ENCODE data around the gene MKRN2OS.

Gene MKRN2OS

DNA sequence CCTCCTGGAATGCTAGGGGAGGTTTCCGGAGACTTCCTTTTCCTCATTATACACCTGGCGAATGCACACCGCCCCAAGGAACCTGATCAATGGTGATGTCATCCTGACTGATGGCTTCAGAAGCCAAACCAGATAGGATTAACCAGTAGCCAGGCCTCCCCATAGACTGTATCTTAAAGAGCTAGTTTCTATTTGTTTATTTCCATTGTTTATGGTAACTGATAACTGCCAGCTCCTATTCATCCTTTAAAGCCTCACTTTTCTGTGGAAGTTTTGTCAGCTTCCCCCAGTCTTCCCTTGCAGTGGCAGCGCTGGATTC, at the start of gene MKRN2OS:
Gene MKRN2OS, minus strand, starts transcription at position 27 of the 319 bp plus-strand sequence. CDS start 35 bp downstream, outside the sequence.
- no peak for DNase-seq

DNA sequence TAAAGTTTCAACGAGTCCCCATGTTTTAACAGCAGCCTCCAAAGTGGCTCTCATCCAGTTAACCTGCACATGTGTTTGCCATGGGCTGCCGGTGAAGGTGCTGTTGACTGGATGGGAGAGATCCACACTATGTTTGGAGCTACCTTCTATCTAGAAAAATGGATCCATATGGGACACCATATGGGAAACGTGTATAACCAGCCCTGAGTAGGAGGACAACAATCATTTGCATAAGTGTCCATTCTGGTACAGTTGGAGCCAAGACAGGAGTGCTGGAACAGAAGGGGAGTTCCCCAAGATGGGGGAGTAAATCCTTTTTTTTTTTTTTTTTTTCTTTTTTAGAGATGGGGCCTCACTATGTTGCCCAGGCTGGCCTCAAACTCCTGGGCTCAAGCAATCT, 48.2 kb upstream of the MKRN2OS start:
- DNase-seq = no peak

- DNase-seq = no peak
These were observed 46.9 kb upstream of the MKRN2OS start for GRCh38 chr3:12591997-12592715.

DNA sequence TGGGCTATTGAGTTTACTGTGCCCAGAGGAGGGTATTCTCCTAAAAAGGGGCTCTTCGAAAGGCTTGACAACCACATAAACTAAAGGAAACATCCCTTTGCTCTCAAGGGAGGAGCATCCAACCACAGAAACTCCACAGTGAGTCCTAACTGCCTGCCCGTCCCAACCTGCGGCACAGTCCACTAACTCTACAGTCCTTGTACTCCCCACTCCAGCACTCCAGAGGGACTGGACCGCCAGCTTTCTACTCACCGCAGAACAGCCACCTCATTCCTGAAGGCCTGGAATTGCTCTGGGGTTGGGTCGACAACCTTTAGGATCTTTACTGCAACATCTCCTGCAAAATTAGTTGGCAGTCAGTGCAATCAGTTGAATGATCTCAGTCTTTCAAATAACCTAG, 46.2 kb upstream of the MKRN2OS start:
- no peak for DNase-seq

DNA sequence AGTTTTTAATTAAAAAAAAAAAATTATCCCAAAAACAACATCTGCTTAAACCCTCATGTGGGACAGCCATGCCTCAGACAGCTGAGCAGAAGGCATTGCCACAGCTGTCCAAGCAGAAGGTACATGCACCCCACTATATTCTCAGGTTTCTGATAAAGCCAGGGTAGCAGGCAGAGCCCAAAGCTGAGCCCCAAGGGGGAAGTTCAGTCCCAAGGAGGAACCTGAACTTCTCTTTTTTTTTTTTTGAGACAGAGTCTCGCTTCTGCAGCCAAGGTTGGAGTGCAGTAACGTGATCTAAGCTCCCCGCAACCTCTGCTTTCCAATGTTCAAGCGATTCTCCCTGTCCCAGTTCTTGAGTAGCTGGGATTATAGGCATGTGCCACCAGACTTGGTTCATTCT, 44.8 kb upstream of the MKRN2OS start:
- peak; percentile 56 for DNase-seq

- peak; percentile 27 for DNase-seq
These were observed 43.0 kb upstream of the MKRN2OS start for GRCh38 chr3:12588039-12589009.

DNA sequence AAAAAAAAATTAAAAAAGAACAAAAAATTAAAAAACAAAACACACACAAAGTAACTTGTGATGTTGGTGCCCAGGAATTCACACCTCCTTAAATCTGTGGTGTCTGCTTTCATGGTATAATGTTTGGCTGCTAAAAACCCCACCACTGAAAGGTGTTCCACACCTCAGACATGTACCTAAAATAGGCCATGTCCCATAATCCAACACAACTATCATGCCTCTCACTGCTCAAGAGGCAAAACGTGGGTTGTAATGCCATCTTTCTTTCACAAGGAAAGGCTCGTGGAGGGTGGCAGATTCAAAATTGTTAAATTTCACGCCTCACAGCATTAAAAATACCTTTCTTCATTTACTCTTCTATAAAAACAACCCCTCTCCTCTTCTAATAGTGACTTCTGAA, 41.1 kb upstream of the MKRN2OS start:
- DNase-seq = no peak

GRCh38 chr3:12585970-12586369, 40.7 kb upstream of the MKRN2OS start:
- no peak for DNase-seq

DNA sequence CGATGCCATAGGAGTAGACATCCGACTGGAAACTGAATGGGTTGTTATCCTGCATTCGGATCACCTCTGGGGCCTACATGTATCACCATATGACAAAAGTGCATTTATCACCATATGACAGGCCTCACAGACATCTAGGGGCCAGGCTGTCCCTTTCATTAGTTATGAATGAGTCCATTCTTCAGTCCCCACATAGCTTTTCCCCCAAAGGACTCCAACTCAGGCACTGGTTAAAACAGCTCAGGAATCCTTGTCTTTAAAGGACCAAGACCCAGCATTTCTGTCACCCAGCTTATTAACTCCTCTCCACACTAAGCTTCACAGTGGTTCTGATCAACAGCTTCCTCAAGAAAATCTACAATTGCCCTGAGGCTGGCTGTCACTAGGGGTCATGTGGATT, 39.9 kb upstream of the MKRN2OS start:
- DNase-seq = no peak

DNA sequence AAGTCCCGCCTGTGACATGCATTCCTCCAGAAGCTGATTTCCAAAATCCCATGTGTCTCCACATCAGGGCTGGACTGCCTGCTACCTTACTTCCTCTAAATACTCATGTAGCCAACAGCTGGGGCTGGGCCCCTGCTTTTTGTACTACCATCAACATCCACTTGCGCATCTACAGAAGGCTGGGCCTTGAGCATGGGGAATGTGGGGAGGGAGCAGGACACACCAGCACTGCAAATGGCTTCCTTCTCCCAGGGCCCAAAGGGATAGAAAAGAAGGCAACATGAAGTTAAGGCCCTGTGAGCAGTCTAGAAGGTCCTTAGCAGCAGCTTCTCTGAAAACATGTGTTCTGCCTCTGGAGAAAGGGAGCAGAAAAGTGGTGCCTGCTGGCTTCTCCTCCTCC, 38.8 kb upstream of the MKRN2OS start:
- no peak for DNase-seq

DNA sequence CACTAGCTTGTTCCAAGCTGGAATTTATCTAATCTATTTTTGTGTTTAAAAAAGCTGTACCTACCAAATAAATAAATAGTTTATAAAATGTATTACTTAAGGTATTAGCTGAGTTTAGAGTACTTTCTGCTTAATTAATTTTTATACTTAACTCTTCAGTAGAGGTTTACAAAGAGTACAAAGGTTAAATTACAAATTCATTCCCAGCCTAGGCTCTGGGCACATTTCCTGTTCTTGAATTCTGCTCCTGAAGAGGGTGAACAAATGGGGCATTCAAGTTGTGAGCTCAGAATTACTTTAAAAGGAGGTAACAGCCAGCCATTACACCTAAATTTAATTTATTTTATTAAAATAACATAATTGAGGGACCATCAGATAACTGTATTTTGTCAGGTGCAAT, 38.0 kb upstream of the MKRN2OS start:
- DNase-seq = no peak

- no peak for DNase-seq
These were observed 37.4 kb upstream of the MKRN2OS start for GRCh38 chr3:12582730-12583129.

GRCh38 chr3:12579905-12580304, 34.6 kb upstream of the MKRN2OS start:
- peak; percentile 65 for DNase-seq

- DNase-seq = no peak
These were observed 34.2 kb upstream of the MKRN2OS start for GRCh38 chr3:12579456-12579855.

GRCh38 chr3:12578742-12579141, 33.4 kb upstream of the MKRN2OS start:
- DNase-seq = no peak

DNA sequence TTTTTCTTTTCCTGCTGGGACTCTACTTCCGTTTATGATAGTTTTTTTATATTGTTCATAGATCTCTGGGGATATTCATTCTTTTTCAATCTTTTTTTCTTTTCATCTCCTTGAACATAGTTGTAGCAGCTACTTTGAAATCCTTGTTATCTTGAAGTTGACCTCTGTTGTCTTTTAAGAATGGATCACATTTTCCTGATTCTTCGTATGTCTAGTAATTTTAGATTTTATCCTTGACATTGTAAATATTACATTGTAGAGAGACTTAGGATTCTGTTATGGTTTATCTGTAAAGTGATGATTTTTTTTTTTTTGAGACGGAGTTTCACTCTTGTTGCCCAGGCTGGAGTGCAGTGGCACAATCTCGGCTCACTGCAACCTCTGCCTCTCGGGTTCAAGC, 32.1 kb upstream of the MKRN2OS start:
- no peak for DNase-seq

DNA sequence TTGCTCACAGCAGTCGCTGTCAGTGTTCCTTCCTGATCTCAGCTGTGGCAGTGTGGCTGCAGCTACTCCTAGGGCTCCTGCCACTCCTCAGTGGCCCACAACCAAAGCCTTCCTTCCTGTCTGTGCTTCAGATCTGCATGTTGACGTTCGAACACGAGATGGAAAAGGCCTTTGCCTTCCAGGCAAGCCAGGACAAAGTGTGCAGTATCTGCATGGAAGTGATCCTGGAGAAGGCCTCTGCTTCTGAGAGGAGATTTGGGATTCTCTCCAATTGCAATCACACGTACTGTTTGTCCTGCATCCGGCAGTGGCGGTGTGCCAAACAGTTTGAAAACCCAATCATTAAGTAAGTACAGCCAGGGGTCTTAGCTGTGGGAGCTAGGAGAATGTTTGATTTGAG, 29.4 kb upstream of the MKRN2OS start:
- no peak for DNase-seq

GRCh38 chr3:12574131-12574530, 28.8 kb upstream of the MKRN2OS start:
- DNase-seq = no peak

DNA sequence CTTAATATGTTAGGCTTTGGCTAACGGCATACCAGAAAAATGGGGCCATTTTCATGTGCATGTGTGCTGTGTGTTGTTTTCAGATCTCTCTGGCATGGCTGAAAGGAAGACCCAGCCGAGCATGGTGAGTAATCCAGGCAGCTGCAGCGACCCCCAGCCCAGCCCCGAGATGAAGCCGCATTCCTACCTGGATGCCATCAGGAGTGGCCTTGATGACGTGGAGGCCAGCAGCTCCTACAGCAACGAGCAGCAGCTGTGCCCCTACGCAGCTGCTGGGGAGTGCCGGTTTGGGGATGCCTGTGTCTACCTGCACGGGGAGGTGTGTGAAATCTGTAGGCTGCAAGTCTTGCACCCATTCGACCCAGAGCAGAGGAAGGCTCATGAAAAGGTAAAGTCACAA, 26.7 kb upstream of the MKRN2OS start:
- no peak for DNase-seq

DNA sequence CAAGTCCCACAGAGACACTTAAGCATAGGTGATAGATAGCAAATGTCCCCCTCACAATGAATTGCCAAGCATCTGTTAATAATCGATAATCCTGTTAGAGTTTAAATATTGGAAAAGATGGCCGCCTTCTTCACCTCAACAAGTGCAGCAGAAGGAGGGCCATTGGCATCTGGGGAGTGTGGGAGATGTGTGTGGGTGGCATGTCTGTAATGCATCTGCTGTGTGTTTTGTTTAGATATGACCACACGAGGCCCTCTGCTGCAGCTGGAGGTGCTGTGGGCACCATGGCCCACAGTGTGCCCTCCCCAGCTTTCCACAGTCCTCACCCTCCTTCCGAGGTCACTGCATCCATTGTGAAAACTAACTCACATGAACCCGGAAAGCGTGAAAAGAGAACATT, 24.5 kb upstream of the MKRN2OS start:
- no peak for DNase-seq

DNA sequence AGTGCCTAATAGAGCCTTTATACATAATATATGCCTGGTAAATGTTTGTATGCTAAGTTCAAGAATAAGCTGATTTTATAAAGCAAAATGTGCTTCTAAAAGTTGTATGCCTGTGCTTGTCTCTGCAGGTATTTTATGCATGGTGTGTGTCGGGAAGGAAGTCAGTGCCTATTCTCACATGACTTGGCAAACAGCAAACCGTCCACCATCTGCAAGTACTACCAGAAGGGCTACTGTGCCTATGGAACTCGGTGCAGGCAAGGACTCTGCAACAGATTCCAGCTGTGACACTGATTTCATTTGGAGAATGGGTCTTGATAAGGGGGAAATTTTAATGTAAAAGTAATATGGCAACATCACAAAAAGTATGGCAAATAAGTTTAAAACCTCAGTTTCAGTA, 23.4 kb upstream of the MKRN2OS start:
- no peak for DNase-seq

GRCh38 chr3:12566976-12567375, 21.7 kb upstream of the MKRN2OS start:
- no peak for DNase-seq

GRCh38 chr3:12562451-12562850, 17.2 kb upstream of the MKRN2OS start:
- no peak for DNase-seq

DNA sequence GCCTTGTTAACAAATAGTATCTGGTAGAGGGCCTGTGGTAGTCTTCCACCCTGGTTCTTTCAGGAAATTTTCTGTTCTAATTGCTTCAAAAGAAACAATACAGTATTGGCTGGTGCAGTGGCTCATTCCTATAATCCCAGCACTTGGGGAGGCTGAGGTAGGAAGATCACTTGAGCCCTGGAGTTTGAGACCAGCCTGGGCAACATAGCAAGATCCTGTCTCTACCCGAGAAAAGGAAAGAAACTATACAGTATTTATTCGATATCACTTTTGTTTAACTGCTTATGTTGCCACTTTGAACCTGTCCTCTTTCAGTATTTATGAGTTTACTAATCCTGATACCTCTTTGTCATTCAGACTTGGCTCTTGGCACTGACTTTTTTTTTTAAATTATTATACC, 16.1 kb upstream of the MKRN2OS start:
- no peak for DNase-seq
